Endothelial cell of umbilical vein (primary cell): ENCODE results near the gene ST8SIA2. TPM values are rescaled to one million over a fixed set of nuclear protein-coding genes. Genes with fewer than 3 reads are reported as not detected.

Experiments used
- BruUV-seq: library from RNA; stranded (reverse); fragments of 400-500 nt; replicated peaks from 2 replicates; lab custom pipeline; 2021; lab: Mats Ljungman, UMichigan
- CTCF ChIA-PET: fragments of 300-600, 350-600 bp; sonication (Branson Sonifier 250); formaldehyde crosslinking; loops from one replicate; lab custom pipeline; 2021; ENCODE audit warnings: antibody characterized with exemption, inconsistent platforms; lab: Charles Lee
- POLR2A ChIA-PET: fragments of 300-600, 350-600 bp; sonication (Branson Sonifier 250); formaldehyde crosslinking; loops from one replicate; lab custom pipeline; 2021; ENCODE audit warnings: antibody characterized with exemption, inconsistent platforms; lab: Charles Lee
- DNase-seq: peaks from one replicate; pipeline ENCODE4 v3.0.0-alpha.2; 2011; ENCODE audit warnings: low read depth, low spot score
- FAIRE-seq: peaks from 2 replicates; lab custom pipeline; 2011; peaks lifted over from hg19 to GRCh38; lab: Jason Lieb, UNC
- H2AFZ ChIP-seq: 2 replicates; pipeline ENCODE4 v1.6.0; 2012; ENCODE audit warnings: low read depth, low read length, control low read depth, inconsistent platforms
- H3K27ac ChIP-seq: 2 replicates; pipeline ENCODE4 v1.5.1; 2011; ENCODE audit warnings: low read depth, mild to moderate bottlenecking, control low read depth, low read length, moderate library complexity; ENCODE audit not compliant: insufficient read depth
- H3K27me3 ChIP-seq, 2 experiments: 2 replicates each; pipeline versions ENCODE4 v1.6.0 to v1.6.1; 2011; ENCODE audit warnings: low read length in 2 of 2, mixed read lengths in 1 of 2; ENCODE audit not compliant: control insufficient read depth in 2 of 2, insufficient read depth in 2 of 2
- H3K36me3 ChIP-seq, 2 experiments: 2 replicates in 1 of 2; 3 replicates in 1 of 2; pipeline ENCODE4 v1.5.1; 2011; ENCODE audit warnings: low read length in 2 of 2, mild to moderate bottlenecking in 1 of 2, moderate library complexity in 1 of 2; ENCODE audit not compliant: control insufficient read depth in 2 of 2, insufficient read depth in 2 of 2; ENCODE audit errors: extremely low read depth in 1 of 2
- H3K4me1 ChIP-seq: 3 replicates; pipeline ENCODE4 v1.5.1; 2011; ENCODE audit warnings: mild to moderate bottlenecking, low read length; ENCODE audit not compliant: control insufficient read depth, insufficient read depth; ENCODE audit errors: extremely low read depth
- H3K4me2 ChIP-seq: 2 replicates; pipeline ENCODE4 v1.6.1; 2011; ENCODE audit warnings: low read length, control low read depth, mixed read lengths; ENCODE audit not compliant: insufficient read depth
- H3K4me3 ChIP-seq, 3 experiments: fragments of 200-600 bp in 1 of 3; sonication (generic), shearing (Covaris generic) in 1 of 3; replicated peaks in 1 of 3; 2 replicates each; pipeline ENCODE4 v1.5.1; 2011 to 2016; ENCODE audit warnings: control low read depth in 3 of 3, low read length in 3 of 3, mild to moderate bottlenecking in 2 of 3, inconsistent platforms in 1 of 3, low read depth in 1 of 3, moderate library complexity in 1 of 3; ENCODE audit not compliant: insufficient read depth in 1 of 3
- H3K79me2 ChIP-seq: 2 replicates; pipeline ENCODE4 v1.6.0; 2012; ENCODE audit warnings: low read length, inconsistent platforms; ENCODE audit not compliant: control insufficient read depth, insufficient read depth
- H3K9ac ChIP-seq: replicated peaks from 2 replicates; pipeline ENCODE3; 2011; ENCODE audit warnings: low read length, control low read depth; ENCODE audit not compliant: insufficient read depth; ENCODE audit errors: extremely low read depth
- H3K9me1 ChIP-seq: replicated peaks from 3 replicates; pipeline ENCODE4 v1.6.0; 2011; ENCODE audit warnings: mild to moderate bottlenecking, low read length; ENCODE audit not compliant: control insufficient read depth, insufficient read depth; ENCODE audit errors: extremely low read depth
- H3K9me3 ChIP-seq: replicated peaks from 2 replicates; pipeline ENCODE4 v1.5.1; 2012; ENCODE audit warnings: low read length, inconsistent platforms; ENCODE audit not compliant: control insufficient read depth, insufficient read depth
- H4K20me1 ChIP-seq: replicated peaks from 2 replicates; pipeline ENCODE3; 2011; ENCODE audit warnings: mild to moderate bottlenecking, low read length; ENCODE audit not compliant: control insufficient read depth, insufficient read depth; ENCODE audit errors: extremely low read depth
- CTCF ChIP-seq, 2 donors: IDR thresholded peaks; 1 replicate in 1 of 2; 2 replicates in 1 of 2; pipeline ENCODE4 v1.5.1; 2011; ENCODE audit warnings: low read length in 2 of 2, mild to moderate bottlenecking in 2 of 2, moderate library complexity in 2 of 2, control low read depth in 1 of 2, inconsistent platforms in 1 of 2, low read depth in 1 of 2; ENCODE audit not compliant: insufficient read depth in 1 of 2; ENCODE audit errors: extremely low read depth in 1 of 2
- EZH2 ChIP-seq: IDR thresholded peaks from 2 replicates; pipeline ENCODE4 v1.6.1; 2012; ENCODE audit warnings: borderline replicate concordance, low read depth, mild to moderate bottlenecking, moderate library complexity, low read length, inconsistent platforms; ENCODE audit not compliant: severe bottlenecking
- FOS ChIP-seq: IDR thresholded peaks from 2 replicates; pipeline ENCODE4 v1.6.1; 2011; ENCODE audit warnings: mild to moderate bottlenecking, low read length, moderate library complexity, borderline replicate concordance; ENCODE audit not compliant: insufficient read depth
- GATA2 ChIP-seq: IDR thresholded peaks from 2 replicates; pipeline ENCODE4 v1.7.0; 2011; ENCODE audit warnings: low read depth, mild to moderate bottlenecking, moderate library complexity, mixed read lengths, low read length; ENCODE audit not compliant: insufficient read length, insufficient read depth
- JUN ChIP-seq: IDR thresholded peaks from 2 replicates; pipeline ENCODE4 v1.6.1; 2011; ENCODE audit warnings: borderline replicate concordance, low read depth; ENCODE audit not compliant: insufficient read length, insufficient read depth
- MAX ChIP-seq: IDR thresholded peaks from 2 replicates; pipeline ENCODE4 v1.6.1; 2011; ENCODE audit not compliant: insufficient read depth, insufficient read length
- MYC ChIP-seq: IDR thresholded peaks from one replicate; pipeline ENCODE4 v1.6.1; 2011; ENCODE audit warnings: mild to moderate bottlenecking, low read depth, low read length
- POLR2A ChIP-seq: IDR thresholded peaks from 2 replicates; pipeline ENCODE4 v1.6.1; 2012; ENCODE audit warnings: low read depth, mild to moderate bottlenecking, control low read depth, low read length
- POLR2AphosphoS5 ChIP-seq: IDR thresholded peaks from 2 replicates; pipeline ENCODE4 v1.6.1; 2012; ENCODE audit warnings: low read depth, mild to moderate bottlenecking, control low read depth, low read length, moderate library complexity; ENCODE audit not compliant: insufficient read depth
- dilution Hi-C: fragments of 300-500 bp; cut with MboI; formaldehyde crosslinking; loops from one replicate; pipeline ENCODE4 v1.15.0; 2019; ENCODE audit warnings: low sequenced_read_pairs; ENCODE audit not compliant: extremely low pct_ligation_motif_present
- intact Hi-C: fragments of 100-400 bp; cut with micrococcal nuclease; formaldehyde crosslinking; loops from one replicate; pipeline ENCODE4 v1.10.0; 2022
- polyA plus RNA-seq, 4 experiments: library from polyadenylated mRNA; depleted of rRNA in 3 of 4; stranded (reverse) in 3 of 4; unstranded in 1 of 4; fragments of >200 nt; gene quantifications; 2 replicates each; pipeline versions ENCODE4 v1.2.1 to v1.2.3, GENCODE V29; 2011 to 2012; ENCODE audit warnings: missing spikeins in 1 of 4
- total RNA-seq: library from RNA; stranded (reverse); gene quantifications from 2 replicates; pipeline ENCODE4 v1.2.3, GENCODE V29; 2021

ST8SIA2 gene
- total and polyA plus RNA-seq, 2 donors (not counting 3 experiments of a cell fraction or from before 2014, with no cell fraction given): 0.35 to 0.46 TPM

DNA sequence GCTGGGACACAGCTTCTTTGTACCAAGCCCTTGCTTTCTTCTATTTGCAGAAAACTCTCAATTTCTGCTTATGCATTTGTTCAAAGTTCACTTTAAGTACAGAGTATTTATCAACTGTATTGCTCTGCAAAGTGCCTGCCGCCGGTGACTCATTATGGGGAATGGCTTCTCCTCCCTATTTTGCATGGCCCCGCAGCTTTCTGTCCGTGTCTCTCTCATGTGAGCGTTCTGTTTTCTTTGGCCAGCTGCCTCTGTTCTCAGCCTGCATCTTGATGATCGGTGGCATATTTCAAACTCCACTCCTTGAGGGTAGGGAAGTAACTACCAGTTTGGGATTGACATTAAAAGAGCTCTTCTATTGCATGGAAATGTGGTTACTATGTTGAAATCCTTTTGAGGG is 28.6 kb upstream of the ST8SIA2 start:
- no peak for FAIRE-seq
- Histone ChIP-seq H3K27me3 (no peaks in the 10 kb centered on the region), H3K4me1 (no peaks in the 10 kb centered on the region), H3K4me2 (no peak overlapping the region), H3K36me3 (no peaks in the 10 kb centered on the region), H3K4me3 (no peak overlapping the region), H3K27ac (no peak overlapping the region), H3K79me2 (no peaks in the 10 kb centered on the region), H3K9me3 (no peaks in the 10 kb centered on the region), H3K9me1 (no peaks in the 10 kb centered on the region), H3K9ac (no peak overlapping the region), H2AFZ (no peak overlapping the region), H4K20me1 (no peaks in the 10 kb centered on the region)
- BruUV-seq: no TSS peak
- CTCF ChIA-PET: no interaction called here
- POLR2A ChIA-PET: no interaction called here
- no peak for DNase-seq
- intact Hi-C loops: no loop called here
- dilution Hi-C loops: no loop called here
- TF ChIP-seq MAX: no peak
- no peak for TF ChIP-seq EZH2
- no peak for TF ChIP-seq POLR2AphosphoS5
- no peak for TF ChIP-seq MYC
- TF ChIP-seq JUN: no peak
- TF ChIP-seq POLR2A: no peak
- no peak for TF ChIP-seq FOS
- TF ChIP-seq GATA2: no peak
- no peak for TF ChIP-seq CTCF (IDR thresholded peaks at IDR 0.05; ENCODE audit: extremely low read depth in 1 of 2, insufficient read depth in 1 of 2, low read depth in 1 of 2, low read length in 2 of 2)
